NCI-H187 (cell line): Measurements from ENCODE around the gene MAPKAPK5.
"Not testable (repeated sequence)": the region's sequence is repeated elsewhere in the genome, so short reads cannot be mapped to it uniquely, and the experiment has no call there.

ENCODE experiments used
- DNase-seq, 2 experiments: peaks; one replicate each; lab custom pipeline; 2025; lab: John Stamatoyannopoulos, UW

Gene MAPKAPK5

DNA sequence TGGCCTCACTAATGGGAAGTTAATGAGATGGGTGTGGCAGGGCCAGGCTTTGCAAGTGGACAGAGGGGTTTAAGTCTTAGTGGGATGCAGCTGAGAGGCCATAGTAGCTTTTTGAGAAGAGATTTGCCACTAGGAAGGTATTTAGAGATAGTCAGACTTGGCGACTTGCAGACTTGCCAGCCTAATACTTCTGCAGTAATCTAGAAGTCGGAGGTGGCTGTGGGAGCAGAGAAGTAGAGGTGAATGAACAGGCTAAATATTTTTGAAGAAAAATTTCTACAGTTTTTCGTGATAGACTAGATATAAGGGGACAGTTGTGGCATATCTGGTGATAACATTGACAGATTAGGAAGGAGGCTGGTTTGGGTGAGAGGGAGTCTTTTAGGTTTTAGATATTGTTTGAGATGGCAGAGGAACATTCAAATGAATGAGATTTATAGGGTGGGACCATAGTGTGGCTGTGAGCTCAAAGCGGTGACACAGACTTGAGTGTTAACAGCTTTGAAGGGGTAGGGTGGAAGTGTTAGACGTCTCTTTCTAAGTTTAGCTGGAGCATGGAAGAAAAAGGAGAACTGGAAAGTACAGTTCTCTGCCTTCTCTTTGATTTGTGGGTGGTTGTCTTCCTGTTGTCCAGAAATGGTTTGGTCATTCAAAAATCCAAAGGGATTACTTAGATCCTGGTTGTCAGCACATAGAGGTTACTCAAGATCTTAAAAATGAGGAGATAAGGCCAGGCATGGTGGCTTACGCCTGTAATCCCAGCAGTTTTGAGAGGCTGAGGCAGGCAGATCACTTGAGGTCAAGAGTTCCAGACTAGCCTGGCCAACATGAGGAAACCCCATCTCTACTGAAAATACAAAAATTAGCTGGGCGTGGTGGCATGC lies 44.9 kb downstream of the MAPKAPK5 start:
- DNase-seq: no peak

DNA sequence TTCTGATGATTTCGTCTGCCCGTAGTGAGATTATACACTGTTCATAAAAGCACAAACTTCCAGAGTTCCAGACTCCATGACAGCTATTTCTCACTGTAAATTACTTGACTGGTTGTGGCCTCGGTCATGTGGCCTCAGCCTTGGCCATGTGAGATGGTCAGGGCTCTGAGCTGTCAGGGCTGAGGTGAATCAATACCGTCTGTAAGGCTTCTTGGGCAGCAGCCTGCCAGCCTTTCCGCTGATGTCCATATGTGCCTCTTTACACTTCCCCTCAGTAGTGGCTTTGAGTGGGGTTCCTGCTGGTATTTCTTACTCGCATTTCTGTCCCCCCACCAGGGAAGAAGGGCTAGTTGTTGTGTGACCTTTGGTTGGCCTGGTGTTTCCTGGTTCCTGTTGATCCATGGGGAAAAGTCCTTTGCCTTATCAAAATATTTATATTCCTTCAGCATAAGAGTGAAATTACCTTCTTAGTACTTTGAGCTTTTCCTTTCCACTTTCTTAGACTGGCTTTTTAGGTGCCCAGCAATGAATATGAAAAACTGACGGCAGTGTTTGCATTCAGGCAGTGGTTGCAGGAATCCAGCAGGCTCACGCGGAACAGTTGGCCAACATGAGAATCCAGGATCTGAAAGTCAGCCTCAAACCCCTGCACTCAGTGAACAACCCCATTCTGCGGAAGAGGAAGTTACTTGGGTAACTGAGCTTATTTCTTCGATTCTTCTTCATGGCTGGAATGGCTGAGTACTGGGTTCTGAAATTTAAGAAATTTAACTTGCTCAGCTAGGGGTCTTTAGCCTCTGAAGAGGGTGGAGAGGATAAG lies 46.1 kb downstream of the MAPKAPK5 start:
- DNase-seq: no peak

- DNase-seq: no peak
Measured at GRCh38 chr12:111893287-111893686, 51.3 kb downstream of the MAPKAPK5 start.

- DNase-seq: no peak
Measured at GRCh38 chr12:111894556-111894955, 52.5 kb downstream of the MAPKAPK5 start.

GRCh38 chr12:111901182-111901581 lies 59.2 kb downstream of the MAPKAPK5 start:
- DNase-seq: no peak

GRCh38 chr12:111904446-111904975 lies 62.5 kb downstream of the MAPKAPK5 start:
- DNase-seq: no peak

DNA sequence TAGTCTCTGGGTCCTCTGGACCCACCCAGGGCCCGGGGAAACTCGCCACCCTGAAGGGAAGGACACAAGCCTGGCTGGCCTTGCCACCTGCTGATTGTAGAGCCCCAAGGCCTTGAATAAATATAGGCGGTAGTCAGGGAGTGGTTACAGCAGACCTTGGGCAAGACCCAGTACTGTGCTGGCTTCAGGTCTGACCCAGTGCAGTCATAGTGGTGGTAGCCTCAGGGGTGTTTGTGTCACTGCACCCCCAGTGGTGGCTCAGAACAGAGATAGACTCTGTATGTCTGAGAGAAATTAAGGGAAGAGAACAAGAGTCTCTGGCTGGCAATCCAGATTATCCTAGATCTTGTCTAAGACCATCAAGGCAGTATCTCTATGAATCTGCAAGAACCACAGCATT lies 63.5 kb downstream of the MAPKAPK5 start:
- no peak for DNase-seq

DNA sequence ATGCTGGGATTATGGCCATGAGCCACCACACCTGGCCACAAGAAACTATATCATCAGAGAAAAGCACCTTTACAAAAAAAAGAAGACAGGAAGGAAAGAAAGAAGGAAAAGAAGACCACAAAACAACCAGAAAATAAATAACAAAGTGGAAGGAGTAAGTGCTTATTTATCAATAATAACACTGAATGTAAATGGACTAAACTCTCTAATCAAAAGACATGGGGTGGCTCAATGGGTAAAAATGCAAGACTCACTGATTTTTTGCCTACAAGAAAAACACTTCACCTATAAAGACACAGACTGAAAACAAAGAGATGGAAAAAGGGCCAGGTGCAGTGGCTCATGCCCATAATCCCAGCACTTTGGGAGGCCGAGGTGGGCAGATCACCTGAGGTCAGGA lies 65.7 kb downstream of the MAPKAPK5 start:
- DNase-seq: no peak

GRCh38 chr12:111925171-111925570 lies 83.1 kb downstream of the MAPKAPK5 start:
- DNase-seq: no peak

DNA sequence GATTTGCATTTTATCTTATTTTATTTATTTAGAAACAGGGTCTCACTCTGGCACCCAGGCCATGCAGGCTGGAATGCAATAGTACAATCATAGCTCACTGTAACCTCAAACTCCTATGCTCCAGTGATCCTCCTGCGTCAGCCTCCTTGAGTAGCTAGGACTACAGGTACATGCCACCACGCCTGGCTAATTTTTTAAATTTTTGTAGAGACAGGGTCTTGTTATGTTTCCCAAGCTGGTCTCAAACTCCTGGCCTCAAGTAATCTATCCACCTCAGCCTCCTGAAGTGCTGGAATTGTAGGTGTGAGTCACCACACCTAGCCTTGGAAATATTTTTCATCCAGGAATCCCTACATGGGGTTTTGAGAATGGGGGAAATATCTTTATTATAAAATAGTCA lies 84.6 kb downstream of the MAPKAPK5 start:
- no peak for DNase-seq

- DNase-seq: no peak
Measured at GRCh38 chr12:111927346-111927745, 85.3 kb downstream of the MAPKAPK5 start.

- no peak for DNase-seq
Measured at GRCh38 chr12:111932241-111932640, 90.2 kb downstream of the MAPKAPK5 start.

DNA sequence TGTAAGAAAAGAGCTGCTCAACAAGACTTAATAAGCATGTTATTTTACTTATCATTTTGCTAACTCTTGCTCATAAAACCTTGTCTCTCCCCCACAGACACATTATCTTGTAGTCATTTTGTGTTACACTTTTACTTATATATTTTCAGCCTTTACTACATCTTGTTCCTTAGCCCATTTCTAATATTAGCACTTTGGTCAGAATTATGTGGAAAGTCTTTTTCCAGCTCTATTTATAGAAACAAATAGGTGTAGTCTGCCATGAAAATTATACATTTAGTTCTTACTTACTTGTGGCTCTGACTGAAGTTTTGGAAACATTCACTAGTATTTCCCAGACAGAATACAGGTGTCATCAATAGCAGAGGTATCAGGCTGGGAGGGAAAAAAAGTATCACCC lies 94.8 kb downstream of the MAPKAPK5 start:
- DNase-seq: no peak

DNA sequence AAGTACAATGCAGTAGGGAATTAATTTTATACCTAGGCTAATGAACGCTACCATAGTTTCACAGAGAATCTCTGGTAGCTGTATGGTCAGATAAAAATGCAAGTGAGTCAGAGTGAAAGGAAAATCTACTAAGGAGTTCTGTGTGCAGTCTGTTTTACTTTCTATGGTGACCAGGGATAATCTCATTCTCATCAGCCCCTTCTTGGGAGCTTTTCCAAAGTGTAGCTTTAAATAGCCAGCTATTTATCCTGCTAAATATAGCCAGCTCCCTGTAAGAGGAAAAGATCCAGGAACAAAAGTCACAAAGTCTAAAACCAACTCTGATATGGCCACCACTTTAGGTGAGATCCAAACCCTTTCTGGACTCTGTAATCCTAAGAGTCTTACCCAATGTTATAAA lies 95.4 kb downstream of the MAPKAPK5 start:
- no peak for DNase-seq

DNA sequence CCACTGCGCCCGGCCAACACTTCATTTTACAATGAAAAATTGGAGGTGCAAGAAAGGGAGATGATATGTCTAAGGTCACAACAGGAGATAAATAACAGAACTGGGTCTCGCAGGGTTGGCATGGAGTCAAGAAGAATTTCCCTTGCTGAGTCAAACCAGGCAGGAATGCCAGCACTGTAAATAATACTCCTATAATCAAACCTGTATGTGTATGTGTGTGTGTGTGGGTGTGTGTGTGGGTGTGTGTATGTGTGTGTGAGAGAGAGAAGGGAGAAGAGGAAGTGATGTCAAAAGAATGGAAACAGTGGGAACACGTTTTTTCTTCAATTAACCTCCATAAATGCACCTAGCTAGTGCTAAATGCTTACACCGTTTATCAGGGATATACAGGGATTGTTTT lies 100.5 kb downstream of the MAPKAPK5 start:
- DNase-seq: no peak

DNA sequence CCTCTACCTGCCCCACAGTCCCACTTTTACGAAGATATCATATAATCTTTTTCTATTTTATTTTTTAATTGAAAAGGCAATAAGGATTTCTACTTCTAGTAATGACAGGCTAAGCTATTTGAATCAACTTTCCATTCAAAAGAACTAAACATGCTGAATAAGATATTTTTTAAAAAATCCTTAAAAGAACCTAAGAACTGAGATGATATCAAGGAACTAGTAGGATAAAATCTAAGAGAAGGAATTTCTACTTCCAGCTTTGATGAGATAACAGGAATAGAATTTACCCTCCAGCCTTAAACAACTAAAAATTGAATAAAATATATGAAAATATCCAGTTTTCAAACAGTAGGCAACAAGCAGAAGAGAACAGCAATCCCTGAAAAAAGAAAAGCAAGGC lies 101.9 kb downstream of the MAPKAPK5 start:
- no peak for DNase-seq

- DNase-seq: not testable (repeated sequence)
Measured at GRCh38 chr12:111950961-111951676, 109.1 kb downstream of the MAPKAPK5 start.
